A673 (cell line): ENCODE results near the gene TSC22D2. TPM values are rescaled to one million over a fixed set of nuclear protein-coding genes. Genes with fewer than 3 reads are reported as not detected.

ENCODE experiments used
- BruUV-seq: library from RNA; stranded (reverse); fragments of 400-500 nt; replicated peaks from 2 replicates; lab custom pipeline; 2021; lab: Mats Ljungman, UMichigan
- CTCF ChIA-PET: fragments of 300-600 bp; sonication (Branson Sonifier 250); formaldehyde crosslinking; loops from one replicate; lab custom pipeline; 2022; ENCODE audit warnings: antibody characterized with exemption; lab: Charles Lee
- POLR2A ChIA-PET: fragments of 300-600 bp; sonication (Branson Sonifier 250); formaldehyde crosslinking; loops from one replicate; lab custom pipeline; 2022; ENCODE audit warnings: antibody characterized with exemption; ENCODE audit not compliant: low non-redundant PET; lab: Charles Lee
- DNase-seq: peaks from one replicate; pipeline ENCODE4 v3.0.0-alpha.2; 2015; ENCODE audit warnings: low spot score
- H3K27ac ChIP-seq: fragments of 200-600 bp; sonication (generic); 2 replicates; pipeline ENCODE4 v1.5.1; 2016; ENCODE audit warnings: mixed run types, low read depth, mild to moderate bottlenecking, mixed read lengths, antibody characterized with exemption, low read length; ENCODE audit not compliant: poor library complexity, severe bottlenecking
- H3K27me3 ChIP-seq: fragments of 200-600 bp; sonication (generic); replicated peaks from 2 replicates; pipeline ENCODE4 v1.6.1; 2017; ENCODE audit warnings: mixed run types, low read depth, mild to moderate bottlenecking, mixed read lengths, antibody characterized with exemption, low read length; ENCODE audit not compliant: insufficient read depth, poor library complexity
- H3K36me3 ChIP-seq: fragments of 200-600 bp; sonication (generic); 2 replicates; pipeline ENCODE4 v1.6.1; 2016; ENCODE audit warnings: mixed run types, mild to moderate bottlenecking, mixed read lengths, antibody characterized with exemption, low read length; ENCODE audit not compliant: insufficient read depth, poor library complexity, severe bottlenecking
- H3K4me1 ChIP-seq: fragments of 200-600 bp; sonication (generic); 2 replicates; pipeline ENCODE4 v1.6.1; 2017; ENCODE audit warnings: mixed run types, mild to moderate bottlenecking, mixed read lengths, antibody characterized with exemption, low read length; ENCODE audit not compliant: insufficient read depth, poor library complexity, severe bottlenecking
- H3K4me3 ChIP-seq: fragments of 200-600 bp; sonication (generic); 2 replicates; pipeline ENCODE4 v1.5.1; 2016; ENCODE audit warnings: low read depth, mixed run types, mild to moderate bottlenecking, mixed read lengths, low read length; ENCODE audit not compliant: poor library complexity, severe bottlenecking
- H3K9me3 ChIP-seq: fragments of 200-600 bp; sonication (generic); 2 replicates; pipeline ENCODE4 v1.6.1; 2016; ENCODE audit warnings: mixed run types, low read depth, mild to moderate bottlenecking, mixed read lengths, antibody characterized with exemption, low read length; ENCODE audit not compliant: poor library complexity, severe bottlenecking
- EZH2 ChIP-seq: fragments of 200-600 bp; sonication (generic); IDR thresholded peaks from 2 replicates; pipeline ENCODE4 v1.6.1; 2017; ENCODE audit warnings: borderline replicate concordance, low read depth, mild to moderate bottlenecking, mixed read lengths, antibody characterized with exemption, low read length; ENCODE audit not compliant: poor library complexity, severe bottlenecking
- intact Hi-C: fragments of 100-400 bp; cut with micrococcal nuclease; formaldehyde crosslinking; loops from one replicate; pipeline ENCODE4 v1.10.0; 2022; ENCODE audit not compliant: unreplicated experiment
- total RNA-seq: library from RNA; stranded (reverse); gene quantifications from 2 replicates; pipeline ENCODE4 v1.2.3, GENCODE V29; 2021
- TF ChIP-seq, protein P1 (sequence below): fragments of 300-800, 200-600 bp; sonication (generic); conservative IDR thresholded peaks from 2 replicates; pipeline ENCODE4 v1.5.1; 2017; ENCODE audit warnings: low read depth, mild to moderate bottlenecking, antibody characterized with exemption, low read length, moderate library complexity, mixed read lengths

TSC22D2 gene
- total RNA-seq, 1 experiment from 2014 or later: 28.9 TPM

DNA sequence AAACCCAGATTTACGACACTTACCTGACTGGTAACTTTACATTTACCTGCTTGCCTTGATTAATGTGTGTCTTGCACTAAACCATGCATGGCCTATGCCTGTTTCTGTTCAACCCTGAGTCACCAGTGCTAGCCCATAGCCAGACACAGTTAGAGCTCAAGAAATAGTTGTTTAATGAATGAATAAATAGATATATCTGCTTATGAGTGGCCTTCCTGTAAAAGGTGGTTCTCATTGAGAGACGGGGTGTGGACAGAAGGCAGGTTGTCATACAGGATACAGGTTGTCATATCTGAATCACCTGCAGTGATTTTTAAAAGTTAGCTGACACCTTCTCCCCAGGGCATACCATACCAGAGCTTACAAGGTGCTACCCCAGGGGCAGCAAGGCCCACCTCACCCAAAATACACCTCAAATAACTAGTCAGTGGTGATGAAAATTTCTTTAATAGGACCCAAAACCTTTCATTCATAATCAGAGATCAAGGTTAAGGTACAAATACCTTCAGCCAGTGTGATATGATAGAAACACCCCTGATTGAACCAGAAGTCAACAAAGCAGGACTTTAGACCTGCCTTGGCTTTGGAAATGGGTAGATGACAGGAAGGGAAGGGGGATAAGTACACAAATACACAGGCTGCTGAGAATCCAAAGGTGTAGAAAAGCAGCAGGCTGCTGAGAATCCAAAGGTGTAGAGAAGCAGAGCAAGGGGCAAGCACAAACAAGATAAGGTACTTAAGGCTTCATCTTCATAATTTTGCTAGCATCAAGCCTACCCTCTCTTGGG, 45.4 kb upstream of the TSC22D2 start:
- Histone ChIP-seq H3K27ac (no peak overlapping the region), H3K4me3 (no peak overlapping the region), H3K27me3 (no peaks in the 10 kb centered on the region), H3K4me1 (no peaks in the 10 kb centered on the region), H3K36me3 (no peaks in the 10 kb centered on the region), H3K9me3 (no peaks in the 10 kb centered on the region)
- no peak for DNase-seq
- TF ChIP-seq EZH2: no peak
- TF ChIP-seq, protein P1, sequence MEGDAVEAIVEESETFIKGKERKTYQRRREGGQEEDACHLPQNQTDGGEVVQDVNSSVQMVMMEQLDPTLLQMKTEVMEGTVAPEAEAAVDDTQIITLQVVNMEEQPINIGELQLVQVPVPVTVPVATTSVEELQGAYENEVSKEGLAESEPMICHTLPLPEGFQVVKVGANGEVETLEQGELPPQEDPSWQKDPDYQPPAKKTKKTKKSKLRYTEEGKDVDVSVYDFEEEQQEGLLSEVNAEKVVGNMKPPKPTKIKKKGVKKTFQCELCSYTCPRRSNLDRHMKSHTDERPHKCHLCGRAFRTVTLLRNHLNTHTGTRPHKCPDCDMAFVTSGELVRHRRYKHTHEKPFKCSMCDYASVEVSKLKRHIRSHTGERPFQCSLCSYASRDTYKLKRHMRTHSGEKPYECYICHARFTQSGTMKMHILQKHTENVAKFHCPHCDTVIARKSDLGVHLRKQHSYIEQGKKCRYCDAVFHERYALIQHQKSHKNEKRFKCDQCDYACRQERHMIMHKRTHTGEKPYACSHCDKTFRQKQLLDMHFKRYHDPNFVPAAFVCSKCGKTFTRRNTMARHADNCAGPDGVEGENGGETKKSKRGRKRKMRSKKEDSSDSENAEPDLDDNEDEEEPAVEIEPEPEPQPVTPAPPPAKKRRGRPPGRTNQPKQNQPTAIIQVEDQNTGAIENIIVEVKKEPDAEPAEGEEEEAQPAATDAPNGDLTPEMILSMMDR: no peak
- no TSS peak for BruUV-seq
- intact Hi-C loops: no loop called here
- CTCF ChIA-PET: no interaction called here
- POLR2A ChIA-PET: no interaction called here

DNA sequence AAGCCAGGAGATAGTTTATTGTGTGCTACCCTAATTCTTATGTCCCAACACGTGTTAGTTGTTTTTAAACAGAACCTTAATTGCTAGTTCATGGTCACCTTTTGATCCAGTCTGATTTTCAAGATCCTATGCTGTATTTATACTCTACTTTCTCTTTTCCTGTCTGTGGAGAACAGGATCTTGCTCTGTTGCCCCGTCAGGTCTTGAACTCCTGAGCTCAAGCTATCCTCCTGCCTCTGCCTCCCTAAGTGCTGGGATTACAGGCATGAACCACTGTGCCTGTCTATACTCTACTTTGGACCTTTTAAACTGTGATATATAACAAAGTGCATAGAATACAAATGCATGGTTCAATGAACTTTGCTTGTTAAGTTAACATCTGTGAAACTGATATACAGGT, 44.7 kb upstream of the TSC22D2 start:
- intact Hi-C loops: no loop called here
- ChIA-PET POLR2A (no interaction called here), CTCF (no interaction called here)
- H3K4me1 ChIP-seq: no peaks in the 10 kb centered on the region
- no peak overlapping the region for H3K27ac ChIP-seq
- no peak overlapping the region for H3K4me3 ChIP-seq
- TF ChIP-seq, protein P1: no peak
- TF ChIP-seq EZH2: no peak
- no peaks in the 10 kb centered on the region for H3K36me3 ChIP-seq
- no peak for DNase-seq
- H3K9me3 ChIP-seq: no peaks in the 10 kb centered on the region
- no peaks in the 10 kb centered on the region for H3K27me3 ChIP-seq
- BruUV-seq: no TSS peak

DNA sequence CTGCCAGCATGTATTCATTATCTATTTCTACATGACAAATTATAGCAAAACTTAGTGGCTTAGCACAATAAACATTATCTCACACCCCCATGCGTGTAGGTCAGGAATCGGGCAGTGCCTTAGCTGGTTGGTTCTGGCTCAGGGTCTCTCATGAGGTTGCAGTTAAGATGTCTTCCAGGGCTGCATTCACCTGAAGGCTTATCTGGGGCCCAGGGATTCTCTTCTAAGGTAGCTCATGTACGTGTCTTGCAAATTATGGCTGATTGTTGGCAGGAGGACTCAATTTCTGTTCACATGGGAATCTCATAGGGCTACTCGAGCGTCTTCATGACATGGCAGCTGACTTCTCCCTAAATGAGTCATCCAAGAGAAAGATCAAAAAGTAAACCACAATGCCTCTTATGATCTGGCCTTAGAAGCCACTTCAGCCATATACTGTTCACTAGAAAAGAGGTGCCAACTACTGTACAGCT, 42.9 kb upstream of the TSC22D2 start:
- ChIA-PET CTCF (no interaction called here), POLR2A (no interaction called here)
- no peak overlapping the region for H3K27ac ChIP-seq
- no peak for TF ChIP-seq EZH2
- TF ChIP-seq, protein P1: no peak
- DNase-seq: no peak
- no peak overlapping the region for H3K4me3 ChIP-seq
- BruUV-seq: no TSS peak
- H3K36me3 ChIP-seq: no peaks in the 10 kb centered on the region
- H3K27me3 ChIP-seq: no peaks in the 10 kb centered on the region
- no peaks in the 10 kb centered on the region for H3K9me3 ChIP-seq
- intact Hi-C loops: no loop called here
- H3K4me1 ChIP-seq: no peaks in the 10 kb centered on the region
